ENCODE measurements around the gene C10orf71.

DNA sequence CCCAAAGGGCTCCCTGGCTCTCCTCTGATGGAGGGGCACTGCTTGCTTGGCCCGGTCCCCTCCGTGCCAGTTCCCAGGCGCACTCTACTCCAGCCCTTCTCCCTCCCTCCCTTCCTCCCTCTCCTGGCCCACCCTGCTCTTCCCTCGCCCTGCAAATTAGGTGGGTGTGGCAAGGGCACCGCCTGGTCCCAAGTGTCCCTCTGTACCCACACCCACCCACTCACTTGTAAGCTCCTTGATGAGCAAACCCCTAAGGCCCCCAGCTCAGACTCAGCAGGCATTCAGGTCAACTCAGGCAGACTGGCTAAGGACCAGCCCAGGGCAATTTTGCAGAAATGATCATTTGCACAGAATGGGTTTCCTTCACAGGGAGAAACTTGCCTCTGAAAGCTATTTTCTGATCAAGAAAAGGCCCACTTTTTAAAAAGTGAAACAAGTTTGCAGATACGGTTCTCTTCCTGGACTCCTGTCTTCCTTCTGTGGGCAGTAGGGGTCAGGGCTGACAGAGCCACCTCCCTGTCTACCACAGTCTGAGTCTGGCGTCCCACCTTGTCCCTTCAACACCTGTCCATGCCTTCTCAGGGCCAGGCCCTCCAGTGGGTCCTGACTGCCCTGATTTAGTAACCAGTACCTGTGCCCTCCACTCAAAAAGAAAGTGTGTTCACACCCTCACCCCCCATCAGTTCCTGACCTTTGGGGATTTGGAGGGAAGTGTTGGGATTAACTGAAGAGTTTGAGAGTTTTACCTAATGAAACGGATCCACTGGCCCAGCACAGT lies 28.3 kb downstream of the C10orf71 start:
- TF ChIP-seq, protein P1, sequence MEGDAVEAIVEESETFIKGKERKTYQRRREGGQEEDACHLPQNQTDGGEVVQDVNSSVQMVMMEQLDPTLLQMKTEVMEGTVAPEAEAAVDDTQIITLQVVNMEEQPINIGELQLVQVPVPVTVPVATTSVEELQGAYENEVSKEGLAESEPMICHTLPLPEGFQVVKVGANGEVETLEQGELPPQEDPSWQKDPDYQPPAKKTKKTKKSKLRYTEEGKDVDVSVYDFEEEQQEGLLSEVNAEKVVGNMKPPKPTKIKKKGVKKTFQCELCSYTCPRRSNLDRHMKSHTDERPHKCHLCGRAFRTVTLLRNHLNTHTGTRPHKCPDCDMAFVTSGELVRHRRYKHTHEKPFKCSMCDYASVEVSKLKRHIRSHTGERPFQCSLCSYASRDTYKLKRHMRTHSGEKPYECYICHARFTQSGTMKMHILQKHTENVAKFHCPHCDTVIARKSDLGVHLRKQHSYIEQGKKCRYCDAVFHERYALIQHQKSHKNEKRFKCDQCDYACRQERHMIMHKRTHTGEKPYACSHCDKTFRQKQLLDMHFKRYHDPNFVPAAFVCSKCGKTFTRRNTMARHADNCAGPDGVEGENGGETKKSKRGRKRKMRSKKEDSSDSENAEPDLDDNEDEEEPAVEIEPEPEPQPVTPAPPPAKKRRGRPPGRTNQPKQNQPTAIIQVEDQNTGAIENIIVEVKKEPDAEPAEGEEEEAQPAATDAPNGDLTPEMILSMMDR (IDR thresholded peaks at IDR 0.05): no peak
- TF ChIP-seq POLR2A (IDR thresholded peaks at IDR 0.05): no peak

All from body of pancreas (tissue), 4 donors.